Neural cell (in vitro differentiated cells): ENCODE measurements around the gene RNF19B. TPM values are rescaled to one million over a fixed set of nuclear protein-coding genes. Genes with fewer than 3 reads are reported as not detected.

Experiments
- H2AFZ ChIP-seq: fragments of 200-600, 300-800 bp; sonication (generic), shearing (Covaris generic); 2 replicates; pipeline ENCODE4 v1.6.0; 2014; ENCODE audit warnings: low read depth, mild to moderate bottlenecking, antibody characterized with exemption, low read length, moderate library complexity
- H3F3A ChIP-seq: fragments of 200-600 bp; shearing (Covaris generic); 2 replicates; pipeline ENCODE4 v1.6.1; 2016; ENCODE audit warnings: mild to moderate bottlenecking, moderate library complexity, mixed read lengths, antibody characterized with exemption, low read length; ENCODE audit not compliant: insufficient read depth, poor library complexity, severe bottlenecking
- H3K27ac ChIP-seq: fragments of 200-600, 300-800 bp; sonication (generic), shearing (Covaris generic); 2 replicates; pipeline ENCODE4 v1.5.1; 2014; ENCODE audit warnings: mild to moderate bottlenecking, low read length, moderate library complexity
- H3K27me3 ChIP-seq: fragments of 300-800, 200-600 bp; sonication (generic), shearing (Covaris generic); 2 replicates; pipeline ENCODE4 v1.6.0; 2014; ENCODE audit warnings: mild to moderate bottlenecking, low read depth, low read length, moderate library complexity; ENCODE audit not compliant: insufficient read depth
- H3K36me3 ChIP-seq: fragments of 300-800, 200-600 bp; sonication (generic), shearing (Covaris generic); 2 replicates; pipeline ENCODE4 v1.5.1; 2014; ENCODE audit warnings: mild to moderate bottlenecking, antibody characterized with exemption, low read length, moderate library complexity; ENCODE audit not compliant: insufficient read depth
- H3K4me2 ChIP-seq: fragments of 300-800, 200-600 bp; sonication (generic), shearing (Covaris generic); 2 replicates; pipeline ENCODE4 v1.6.0; 2014; ENCODE audit warnings: mild to moderate bottlenecking, low read length
- H3K4me3 ChIP-seq: fragments of 300-800, 200-600 bp; sonication (generic), shearing (Covaris generic); 2 replicates; pipeline ENCODE4 v1.5.1; 2014; ENCODE audit warnings: mild to moderate bottlenecking, low read length, moderate library complexity
- H3K79me2 ChIP-seq: fragments of 200-600 bp; shearing (Covaris generic); replicated peaks from 2 replicates; pipeline ENCODE4 v1.6.0; 2014; ENCODE audit warnings: mild to moderate bottlenecking, low read length, moderate library complexity; ENCODE audit not compliant: insufficient read depth
- H3K9ac ChIP-seq: fragments of 300-800, 200-600 bp; sonication (generic), shearing (Covaris generic); 2 replicates; pipeline ENCODE4 v1.6.1; 2016; ENCODE audit warnings: mild to moderate bottlenecking, low read length, mixed read lengths
- H3K9me2 ChIP-seq: fragments of 200-600 bp; shearing (Covaris generic); 2 replicates; pipeline ENCODE4 v1.6.1; 2016; ENCODE audit warnings: mild to moderate bottlenecking, low read length, mixed read lengths; ENCODE audit not compliant: insufficient read depth
- H3K9me3 ChIP-seq: fragments of 200-600, 300-800 bp; sonication (generic), shearing (Covaris generic); 2 replicates; pipeline ENCODE4 v1.6.1; 2016; ENCODE audit warnings: mild to moderate bottlenecking, mixed run types, low read length, moderate library complexity, mixed read lengths
- H4K20me1 ChIP-seq: fragments of 200-600 bp; shearing (Covaris generic); 2 replicates; pipeline ENCODE4 v1.6.1; 2016; ENCODE audit warnings: mild to moderate bottlenecking, mixed run types; ENCODE audit not compliant: insufficient read depth
- EP300 ChIP-seq: fragments of 450-650 bp; conservative IDR thresholded peaks from 2 replicates; pipeline ENCODE4 v1.6.1; 2014; ENCODE audit warnings: antibody characterized with exemption, mild to moderate bottlenecking, moderate library complexity; ENCODE audit not compliant: poor library complexity, severe bottlenecking
- EZH2 ChIP-seq: fragments of 200-600, 300-800 bp; shearing (Covaris generic), sonication (generic); IDR thresholded peaks from 2 replicates; pipeline ENCODE4 v1.6.1; 2014; ENCODE audit warnings: antibody characterized with exemption, low read length, borderline replicate concordance, mild to moderate bottlenecking; ENCODE audit not compliant: insufficient read depth, poor library complexity, severe bottlenecking
- MXI1 ChIP-seq: fragments of 450-650 bp; conservative IDR thresholded peaks from 2 replicates; pipeline ENCODE4 v1.6.1; 2014; ENCODE audit warnings: antibody characterized with exemption, mild to moderate bottlenecking; ENCODE audit not compliant: poor library complexity, severe bottlenecking
- POLR2AphosphoS5 ChIP-seq: IDR thresholded peaks from 2 replicates; pipeline ENCODE4 v1.6.1; 2012
- RAD21 ChIP-seq: fragments of 450-650 bp; conservative IDR thresholded peaks from 2 replicates; pipeline ENCODE4 v1.6.1; 2014; ENCODE audit warnings: antibody characterized with exemption, mild to moderate bottlenecking, moderate library complexity
- SMC3 ChIP-seq: fragments of 450-650 bp; conservative IDR thresholded peaks from 2 replicates; pipeline ENCODE4 v1.6.1; 2014; ENCODE audit warnings: antibody characterized with exemption, mild to moderate bottlenecking, moderate library complexity; ENCODE audit not compliant: poor library complexity
- TAF1 ChIP-seq: IDR thresholded peaks from 2 replicates; pipeline ENCODE4 v1.6.1; 2012; ENCODE audit warnings: low read depth
- polyA plus RNA-seq: library from polyadenylated mRNA; depleted of rRNA; stranded (reverse); fragments of >200 nt; gene quantifications from 2 replicates; pipeline ENCODE4 v1.2.3, GENCODE V29; 2014
- TF ChIP-seq, protein P1 (sequence below): IDR thresholded peaks from 2 replicates; pipeline ENCODE4 v1.6.1; 2012; ENCODE audit warnings: borderline replicate concordance
- TF ChIP-seq, protein P2 (sequence below): fragments of 450-650 bp; IDR thresholded peaks from 2 replicates; pipeline ENCODE4 v1.5.1; 2014; ENCODE audit warnings: antibody characterized with exemption, mild to moderate bottlenecking, moderate library complexity; ENCODE audit not compliant: poor library complexity, severe bottlenecking

RNF19B gene
- polyA plus RNA-seq, 1 donor from 2014 or later: 22.1 TPM

DNA sequence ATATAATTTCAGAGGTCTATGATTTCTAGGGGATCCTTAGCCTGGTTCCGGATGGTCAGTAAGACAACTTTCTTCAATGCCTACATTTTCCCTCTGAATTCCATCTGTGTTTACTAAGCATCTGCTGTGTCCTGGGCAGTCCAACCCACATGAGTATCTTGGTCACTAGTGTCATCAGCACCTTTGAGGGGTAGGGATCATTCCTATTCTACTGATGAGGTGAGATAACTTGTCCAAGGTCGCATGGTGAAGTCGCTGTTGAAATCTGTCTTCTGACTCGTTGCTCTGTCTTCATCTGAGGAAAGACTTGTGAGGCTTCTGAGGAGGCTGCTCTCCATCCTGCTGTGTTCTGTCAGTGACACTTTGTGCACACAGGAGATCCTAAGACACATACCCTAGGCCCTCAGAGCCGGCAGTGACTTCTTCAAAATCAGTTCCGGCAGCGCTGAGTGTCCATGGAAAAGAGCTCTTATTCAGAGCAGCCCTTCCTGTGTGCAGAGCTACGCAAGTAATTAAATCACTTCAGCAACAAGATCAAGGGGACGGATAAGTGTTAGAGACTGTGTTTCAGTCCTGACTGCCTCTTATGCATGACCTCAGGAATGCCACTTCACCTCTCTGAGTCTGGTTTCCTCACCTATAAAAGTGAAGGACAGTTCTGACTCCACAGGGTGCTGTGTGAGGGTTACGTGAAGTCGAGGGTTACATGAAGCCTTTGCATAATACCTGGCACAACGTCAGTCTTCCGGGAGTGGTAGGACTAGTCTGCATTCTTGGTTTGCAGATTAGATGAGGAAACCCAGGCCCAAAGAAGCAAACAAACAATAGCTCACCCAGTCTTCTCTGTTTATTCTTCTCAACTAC, 43.7 kb upstream of the RNF19B start:
- Histone ChIP-seq H3K4me2 (no peak overlapping the region), H3K9me3 (no peaks in the 10 kb centered on the region), H3K9me2 (no peaks in the 10 kb centered on the region), H3K79me2 (no peaks in the 10 kb centered on the region), H3K27me3 (no peaks in the 10 kb centered on the region), H3K27ac (no peak overlapping the region), H4K20me1 (no peaks in the 10 kb centered on the region), H3K36me3 (peaks cover 10% of the 10 kb centered on the region), H3F3A (no peaks in the 10 kb centered on the region), H3K4me3 (no peak overlapping the region), H2AFZ (no peak overlapping the region), H3K9ac (no peak overlapping the region)
- TF ChIP-seq, protein P1, sequence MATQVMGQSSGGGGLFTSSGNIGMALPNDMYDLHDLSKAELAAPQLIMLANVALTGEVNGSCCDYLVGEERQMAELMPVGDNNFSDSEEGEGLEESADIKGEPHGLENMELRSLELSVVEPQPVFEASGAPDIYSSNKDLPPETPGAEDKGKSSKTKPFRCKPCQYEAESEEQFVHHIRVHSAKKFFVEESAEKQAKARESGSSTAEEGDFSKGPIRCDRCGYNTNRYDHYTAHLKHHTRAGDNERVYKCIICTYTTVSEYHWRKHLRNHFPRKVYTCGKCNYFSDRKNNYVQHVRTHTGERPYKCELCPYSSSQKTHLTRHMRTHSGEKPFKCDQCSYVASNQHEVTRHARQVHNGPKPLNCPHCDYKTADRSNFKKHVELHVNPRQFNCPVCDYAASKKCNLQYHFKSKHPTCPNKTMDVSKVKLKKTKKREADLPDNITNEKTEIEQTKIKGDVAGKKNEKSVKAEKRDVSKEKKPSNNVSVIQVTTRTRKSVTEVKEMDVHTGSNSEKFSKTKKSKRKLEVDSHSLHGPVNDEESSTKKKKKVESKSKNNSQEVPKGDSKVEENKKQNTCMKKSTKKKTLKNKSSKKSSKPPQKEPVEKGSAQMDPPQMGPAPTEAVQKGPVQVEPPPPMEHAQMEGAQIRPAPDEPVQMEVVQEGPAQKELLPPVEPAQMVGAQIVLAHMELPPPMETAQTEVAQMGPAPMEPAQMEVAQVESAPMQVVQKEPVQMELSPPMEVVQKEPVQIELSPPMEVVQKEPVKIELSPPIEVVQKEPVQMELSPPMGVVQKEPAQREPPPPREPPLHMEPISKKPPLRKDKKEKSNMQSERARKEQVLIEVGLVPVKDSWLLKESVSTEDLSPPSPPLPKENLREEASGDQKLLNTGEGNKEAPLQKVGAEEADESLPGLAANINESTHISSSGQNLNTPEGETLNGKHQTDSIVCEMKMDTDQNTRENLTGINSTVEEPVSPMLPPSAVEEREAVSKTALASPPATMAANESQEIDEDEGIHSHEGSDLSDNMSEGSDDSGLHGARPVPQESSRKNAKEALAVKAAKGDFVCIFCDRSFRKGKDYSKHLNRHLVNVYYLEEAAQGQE: no peak
- no peak for TF ChIP-seq EZH2
- TF ChIP-seq TAF1: no peak
- no peak for TF ChIP-seq SMC3
- TF ChIP-seq POLR2AphosphoS5: no peak
- no peak for TF ChIP-seq RAD21

DNA sequence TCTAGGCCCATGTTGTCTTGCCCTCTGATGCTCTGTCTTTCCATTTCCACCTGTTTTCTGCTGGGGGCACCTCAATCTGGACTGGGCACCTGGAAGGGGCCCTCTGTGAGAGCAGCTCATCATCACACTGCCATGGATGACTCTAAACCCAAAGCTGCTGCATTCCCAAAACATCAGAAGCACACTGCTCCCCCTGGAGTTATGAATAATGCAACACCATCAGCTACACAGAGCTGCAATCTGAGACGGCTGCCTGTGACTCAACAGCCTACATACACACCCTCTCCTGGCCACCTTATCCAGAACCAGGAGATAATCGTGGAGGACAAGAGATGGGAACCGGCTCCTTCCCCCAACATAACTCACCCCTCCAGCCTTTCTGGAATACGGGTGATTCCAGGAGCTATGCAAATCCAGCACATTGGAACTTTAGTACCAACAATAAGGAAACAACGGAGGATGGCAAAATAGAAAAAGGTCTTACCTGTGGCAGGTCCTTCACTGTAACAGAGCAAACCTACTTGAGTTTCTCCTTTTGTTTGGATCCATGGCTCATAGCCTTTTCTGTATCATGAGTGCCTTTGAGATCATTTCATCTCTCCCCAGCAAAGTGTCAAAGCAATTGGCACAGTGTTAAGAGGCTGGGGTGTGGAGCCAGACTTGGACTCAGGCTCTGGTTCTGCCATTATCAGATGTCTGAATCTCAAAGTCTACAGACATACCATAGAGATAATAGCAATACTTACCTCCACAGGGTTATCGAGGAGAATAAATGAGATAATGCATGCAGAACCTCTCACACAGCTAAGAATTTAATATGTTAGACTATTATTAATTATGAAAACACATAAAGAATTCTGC, 42.8 kb upstream of the RNF19B start:
- Histone ChIP-seq H3K36me3 (peaks cover 10% of the 10 kb centered on the region), H3K4me3 (no peak overlapping the region), H3K27me3 (no peaks in the 10 kb centered on the region), H3K4me2 (no peak overlapping the region), H3K27ac (no peak overlapping the region), H3K9ac (no peak overlapping the region), H3K9me2 (no peaks in the 10 kb centered on the region), H3K9me3 (no peaks in the 10 kb centered on the region), H3K79me2 (no peaks in the 10 kb centered on the region), H4K20me1 (no peaks in the 10 kb centered on the region), H2AFZ (no peak overlapping the region), H3F3A (no peaks in the 10 kb centered on the region)
- peak; percentile 43 for TF ChIP-seq RAD21
- TF ChIP-seq MXI1: no peak
- TF ChIP-seq, protein P2, sequence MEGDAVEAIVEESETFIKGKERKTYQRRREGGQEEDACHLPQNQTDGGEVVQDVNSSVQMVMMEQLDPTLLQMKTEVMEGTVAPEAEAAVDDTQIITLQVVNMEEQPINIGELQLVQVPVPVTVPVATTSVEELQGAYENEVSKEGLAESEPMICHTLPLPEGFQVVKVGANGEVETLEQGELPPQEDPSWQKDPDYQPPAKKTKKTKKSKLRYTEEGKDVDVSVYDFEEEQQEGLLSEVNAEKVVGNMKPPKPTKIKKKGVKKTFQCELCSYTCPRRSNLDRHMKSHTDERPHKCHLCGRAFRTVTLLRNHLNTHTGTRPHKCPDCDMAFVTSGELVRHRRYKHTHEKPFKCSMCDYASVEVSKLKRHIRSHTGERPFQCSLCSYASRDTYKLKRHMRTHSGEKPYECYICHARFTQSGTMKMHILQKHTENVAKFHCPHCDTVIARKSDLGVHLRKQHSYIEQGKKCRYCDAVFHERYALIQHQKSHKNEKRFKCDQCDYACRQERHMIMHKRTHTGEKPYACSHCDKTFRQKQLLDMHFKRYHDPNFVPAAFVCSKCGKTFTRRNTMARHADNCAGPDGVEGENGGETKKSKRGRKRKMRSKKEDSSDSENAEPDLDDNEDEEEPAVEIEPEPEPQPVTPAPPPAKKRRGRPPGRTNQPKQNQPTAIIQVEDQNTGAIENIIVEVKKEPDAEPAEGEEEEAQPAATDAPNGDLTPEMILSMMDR: peak; percentile 43
- TF ChIP-seq EP300: no peak
- TF ChIP-seq SMC3: peak; percentile 50
